ENCODE measurements around the gene SLC38A5. TPM values are rescaled to one million over a fixed set of nuclear protein-coding genes. Genes with fewer than 3 reads are reported as not detected.
A peak's percentile ranks its signal among the peaks of the same experiment; 100 is the strongest.

SLC38A5 gene
- total RNA-seq, 1 donor from 2014 or later, result 36.0 TPM

GRCh38 chrX:48489296-48489695 lies 19.2 kb upstream of the SLC38A5 start:
- H3K27ac ChIP-seq (ENCODE audit: low read depth, low read length), result no peak overlapping the region
- no peak overlapping the region for H3K4me3 ChIP-seq (ENCODE audit: insufficient read depth, low read depth, low read length)
- DNase-seq (ENCODE audit: low read depth) (no peak), FAIRE-seq (no peak)
- Mint-ChIP-seq H3K9me3 (ENCODE audit: unreplicated experiment) (peaks cover 2% of the 10 kb centered on the region), H3K4me3 (ENCODE audit: unreplicated experiment) (no peak overlapping the region), H3K36me3 (ENCODE audit: low read depth, unreplicated experiment) (peaks cover 4% of the 10 kb centered on the region), H3K27me3 (ENCODE audit: low read depth, unreplicated experiment) (no peaks in the 10 kb centered on the region), H3K4me1 (ENCODE audit: low read depth, unreplicated experiment) (peaks cover 16% of the 10 kb centered on the region), H3K27ac (ENCODE audit: unreplicated experiment) (peak overlapping the region; percentile 84)
- H3K4me2 ChIP-seq (ENCODE audit: low read length), result no peak overlapping the region
- no peak overlapping the region for H3K9ac ChIP-seq (ENCODE audit: low read length)
- no peaks in the 10 kb centered on the region for H3K27me3 ChIP-seq (ENCODE audit: insufficient read depth, low read length)
- H3K4me1 ChIP-seq (ENCODE audit: insufficient read depth, low read length), result peaks cover 32% of the 10 kb centered on the region
- TF ChIP-seq CTCF (IDR thresholded peaks at IDR 0.05; ENCODE audit: insufficient read depth, low read depth, low read length) (no peak), EZH2 (IDR thresholded peaks at IDR 0.05; ENCODE audit: insufficient read depth, low read length) (no peak)
- H3K36me3 ChIP-seq (ENCODE audit: insufficient read depth, low read length), result peaks cover 11% of the 10 kb centered on the region
- no peaks in the 10 kb centered on the region for H4K20me1 ChIP-seq (ENCODE audit: insufficient read depth, low read length)
- no peaks in the 10 kb centered on the region for H3K9me3 ChIP-seq (ENCODE audit: insufficient read depth, low read depth, low read length)
- no peaks in the 10 kb centered on the region for H3K79me2 ChIP-seq (ENCODE audit: insufficient read depth, low read length)
- no peak overlapping the region for H2AFZ ChIP-seq (ENCODE audit: low read depth, low read length)

- no peak for DNase-seq (ENCODE audit: low read depth)
- Histone ChIP-seq H3K27me3 (ENCODE audit: insufficient read depth, low read length) (no peaks in the 10 kb centered on the region), H3K27ac (ENCODE audit: low read depth, low read length) (peak overlapping the region; percentile 97), H3K4me2 (ENCODE audit: low read length) (peak overlapping the region; percentile 14), H3K4me1 (ENCODE audit: insufficient read depth, low read length) (peaks cover 32% of the 10 kb centered on the region), H4K20me1 (ENCODE audit: insufficient read depth, low read length) (no peaks in the 10 kb centered on the region), H2AFZ (ENCODE audit: low read depth, low read length) (no peak overlapping the region), H3K36me3 (ENCODE audit: insufficient read depth, low read length) (peaks cover 16% of the 10 kb centered on the region), H3K9ac (ENCODE audit: low read length) (peak overlapping the region; percentile 80), H3K4me3 (ENCODE audit: insufficient read depth, low read depth, low read length) (no peak overlapping the region), H3K79me2 (ENCODE audit: insufficient read depth, low read length) (no peaks in the 10 kb centered on the region), H3K9me3 (ENCODE audit: insufficient read depth, low read depth, low read length) (no peaks in the 10 kb centered on the region)
- Mint-ChIP-seq H3K9me3 (ENCODE audit: unreplicated experiment) (peaks cover 2% of the 10 kb centered on the region), H3K36me3 (ENCODE audit: low read depth, unreplicated experiment) (peaks cover 4% of the 10 kb centered on the region), H3K4me1 (ENCODE audit: low read depth, unreplicated experiment) (peaks cover 14% of the 10 kb centered on the region), H3K27ac (ENCODE audit: unreplicated experiment) (peak overlapping the region; percentile 95), H3K27me3 (ENCODE audit: low read depth, unreplicated experiment) (no peaks in the 10 kb centered on the region), H3K4me3 (ENCODE audit: unreplicated experiment) (no peak overlapping the region)
- FAIRE-seq, result no peak
- no peak for TF ChIP-seq CTCF (IDR thresholded peaks at IDR 0.05; ENCODE audit: insufficient read depth, low read depth, low read length)
- no peak for TF ChIP-seq EZH2 (IDR thresholded peaks at IDR 0.05; ENCODE audit: insufficient read depth, low read length)
These were observed 18.0 kb upstream of the SLC38A5 start for GRCh38 chrX:48488034-48488433.

- Histone ChIP-seq H3K27me3 (ENCODE audit: insufficient read depth, low read length) (no peaks in the 10 kb centered on the region), H3K4me1 (ENCODE audit: insufficient read depth, low read length) (peaks cover 29% of the 10 kb centered on the region), H3K36me3 (ENCODE audit: insufficient read depth, low read length) (peaks cover 22% of the 10 kb centered on the region), H3K9me3 (ENCODE audit: insufficient read depth, low read depth, low read length) (no peaks in the 10 kb centered on the region), H3K4me3 (ENCODE audit: insufficient read depth, low read depth, low read length) (no peak overlapping the region), H3K79me2 (ENCODE audit: insufficient read depth, low read length) (no peaks in the 10 kb centered on the region), H4K20me1 (ENCODE audit: insufficient read depth, low read length) (no peaks in the 10 kb centered on the region), H3K9ac (ENCODE audit: low read length) (peak overlapping the region; percentile 80), H3K4me2 (ENCODE audit: low read length) (peak overlapping the region; percentile 50), H3K27ac (ENCODE audit: low read depth, low read length) (peak overlapping the region; percentile 99), H2AFZ (ENCODE audit: low read depth, low read length) (no peak overlapping the region)
- H3K27ac Mint-ChIP-seq (ENCODE audit: unreplicated experiment), result peak overlapping the region; percentile 95
- peaks cover 2% of the 10 kb centered on the region for H3K9me3 Mint-ChIP-seq (ENCODE audit: unreplicated experiment)
- DNase-seq (ENCODE audit: low read depth) (peak; percentile 99), FAIRE-seq (peak; percentile 100)
- peaks cover 11% of the 10 kb centered on the region for H3K4me1 Mint-ChIP-seq (ENCODE audit: low read depth, unreplicated experiment)
- TF ChIP-seq CTCF (IDR thresholded peaks at IDR 0.05; ENCODE audit: insufficient read depth, low read depth, low read length) (no peak), EZH2 (IDR thresholded peaks at IDR 0.05; ENCODE audit: insufficient read depth, low read length) (no peak)
- peaks cover 4% of the 10 kb centered on the region for H3K36me3 Mint-ChIP-seq (ENCODE audit: low read depth, unreplicated experiment)
- H3K4me3 Mint-ChIP-seq (ENCODE audit: unreplicated experiment), result peak overlapping the region; percentile 60
- no peaks in the 10 kb centered on the region for H3K27me3 Mint-ChIP-seq (ENCODE audit: low read depth, unreplicated experiment)
These were observed 17.3 kb upstream of the SLC38A5 start for GRCh38 chrX:48487362-48487798.
